ENCODE measurements around the gene GPC6.

GRCh38 chr13:94058821-94059360, 832.3 kb downstream of the GPC6 start:
- TF ChIP-seq CTCF (conservative IDR thresholded peaks at IDR 0.05), result no peak
- no peak for TF ChIP-seq EZH2 (IDR thresholded peaks at IDR 0.05; ENCODE audit: low read depth)
